IPS DF 6.9 (cell line): ENCODE data around the gene TRABD.

Source experiments
- DNase-seq: peaks from one replicate; pipeline ENCODE4 v3.0.0-alpha.2; 2013; ENCODE audit warnings: low read depth, low spot score
- H3K27ac ChIP-seq: one replicate; pipeline ENCODE4 v1.5.1; 2013; ENCODE audit warnings: low read length, control low read depth
- H3K27me3 ChIP-seq: 2 replicates; pipeline ENCODE4 v1.6.1; 2013; ENCODE audit warnings: mild to moderate bottlenecking, low read length; ENCODE audit not compliant: control insufficient read depth, insufficient read depth
- H3K36me3 ChIP-seq: 2 replicates; pipeline ENCODE4 v1.6.1; 2013; ENCODE audit warnings: low read length; ENCODE audit not compliant: control insufficient read depth, insufficient read depth
- H3K4me1 ChIP-seq: 2 replicates; pipeline ENCODE4 v1.6.1; 2013; ENCODE audit warnings: low read length; ENCODE audit not compliant: control insufficient read depth, insufficient read depth
- H3K4me3 ChIP-seq: 2 replicates; pipeline ENCODE4 v1.5.1; 2013; ENCODE audit warnings: mild to moderate bottlenecking, low read length
- H3K9me3 ChIP-seq: 2 replicates; pipeline ENCODE4 v1.6.1; 2013; ENCODE audit warnings: low read length, inconsistent platforms; ENCODE audit not compliant: control insufficient read depth, insufficient read depth
- WGBS: extraction: QIAGEN DNeasy Blood & Tissue Kit; methylation state at CpG from one replicate; pipeline ENCODE4 v1.1.7; 2013; ENCODE audit warnings: mixed read lengths, missing lambda C conversion rate; ENCODE audit not compliant: insufficient read length, insufficient coverage; 5-methylcytosine and 5-hydroxymethylcytosine counted together

TRABD gene

DNA sequence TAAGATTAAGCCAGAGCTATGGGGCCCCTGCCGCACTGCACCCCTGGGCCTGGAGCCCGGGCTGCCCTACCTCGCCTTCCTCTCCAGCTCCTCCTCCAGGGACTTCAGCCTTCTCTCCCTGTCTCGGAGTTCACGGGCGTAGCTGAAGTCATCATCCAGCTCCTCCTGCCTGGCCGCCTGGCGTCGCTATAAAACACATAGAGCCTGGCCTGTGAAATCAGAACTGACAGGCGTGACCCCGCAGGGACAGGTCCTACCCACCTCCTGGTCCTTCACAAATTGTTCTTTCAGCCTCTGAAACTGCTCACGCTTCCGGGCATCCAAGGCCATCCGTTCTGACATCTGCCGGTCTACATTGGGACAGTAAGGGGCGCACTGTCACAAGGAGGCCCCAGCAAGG lies 38.4 kb downstream of the TRABD start:
- H3K9me3 ChIP-seq = no peaks in the 10 kb centered on the region
- H3K4me3 ChIP-seq = no peak overlapping the region
- WGBS = no CpG with 5 or more reads among the region's 16 CpGs
- no peak overlapping the region for H3K27ac ChIP-seq
- peaks cover 1% of the 10 kb centered on the region; the same call in 1 of the 2 replicates for H3K4me1 ChIP-seq
- DNase-seq = no peak
- H3K27me3 ChIP-seq = no peaks in the 10 kb centered on the region
- H3K36me3 ChIP-seq = peaks cover 21% of the 10 kb centered on the region

DNA sequence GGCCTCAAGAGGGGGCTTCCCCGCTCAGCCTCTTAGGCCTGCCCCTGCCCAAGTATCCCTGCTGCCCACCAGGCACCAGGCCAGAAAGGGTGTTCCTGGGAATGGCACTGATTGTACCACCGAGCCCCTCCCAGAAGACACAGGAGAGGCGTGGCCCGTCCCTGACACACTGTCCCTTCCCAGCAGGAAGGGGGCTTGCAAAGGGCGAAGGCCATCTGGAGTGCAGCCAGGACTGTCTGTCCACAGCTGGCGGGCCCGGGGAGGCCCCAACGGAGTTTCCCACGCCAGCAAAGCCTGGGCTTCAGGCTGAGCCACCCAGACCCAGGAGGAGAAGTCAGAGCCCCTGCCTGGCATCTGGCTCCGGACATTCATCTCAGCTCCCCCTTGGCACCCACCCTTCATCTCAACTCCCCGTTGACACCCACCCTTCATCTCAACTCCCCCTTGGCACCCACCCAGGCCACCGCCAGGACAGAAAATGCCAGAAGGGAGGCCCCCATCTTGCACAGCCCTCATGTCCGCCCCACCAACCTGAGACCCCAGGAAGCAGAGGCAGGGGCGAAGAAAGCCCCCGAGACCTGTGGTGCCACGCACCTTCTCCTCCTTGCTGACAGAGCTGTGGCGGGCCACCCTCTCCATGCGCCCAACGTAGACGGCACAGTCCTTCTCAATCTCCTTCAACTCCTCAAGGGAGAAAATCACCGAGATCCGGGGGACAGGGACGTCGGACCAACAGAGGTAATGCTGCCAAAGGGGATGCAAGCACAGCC lies 39.7 kb downstream of the TRABD start:
- no peaks in the 10 kb centered on the region for H3K9me3 ChIP-seq
- H3K36me3 ChIP-seq = peaks cover 20% of the 10 kb centered on the region
- no peak overlapping the region for H3K4me3 ChIP-seq
- no peak overlapping the region for H3K27ac ChIP-seq
- WGBS = no CpG with 5 or more reads among the region's 24 CpGs
- no peaks in the 10 kb centered on the region for H3K27me3 ChIP-seq
- no peaks in the 10 kb centered on the region for H3K4me1 ChIP-seq
- no peak for DNase-seq

DNA sequence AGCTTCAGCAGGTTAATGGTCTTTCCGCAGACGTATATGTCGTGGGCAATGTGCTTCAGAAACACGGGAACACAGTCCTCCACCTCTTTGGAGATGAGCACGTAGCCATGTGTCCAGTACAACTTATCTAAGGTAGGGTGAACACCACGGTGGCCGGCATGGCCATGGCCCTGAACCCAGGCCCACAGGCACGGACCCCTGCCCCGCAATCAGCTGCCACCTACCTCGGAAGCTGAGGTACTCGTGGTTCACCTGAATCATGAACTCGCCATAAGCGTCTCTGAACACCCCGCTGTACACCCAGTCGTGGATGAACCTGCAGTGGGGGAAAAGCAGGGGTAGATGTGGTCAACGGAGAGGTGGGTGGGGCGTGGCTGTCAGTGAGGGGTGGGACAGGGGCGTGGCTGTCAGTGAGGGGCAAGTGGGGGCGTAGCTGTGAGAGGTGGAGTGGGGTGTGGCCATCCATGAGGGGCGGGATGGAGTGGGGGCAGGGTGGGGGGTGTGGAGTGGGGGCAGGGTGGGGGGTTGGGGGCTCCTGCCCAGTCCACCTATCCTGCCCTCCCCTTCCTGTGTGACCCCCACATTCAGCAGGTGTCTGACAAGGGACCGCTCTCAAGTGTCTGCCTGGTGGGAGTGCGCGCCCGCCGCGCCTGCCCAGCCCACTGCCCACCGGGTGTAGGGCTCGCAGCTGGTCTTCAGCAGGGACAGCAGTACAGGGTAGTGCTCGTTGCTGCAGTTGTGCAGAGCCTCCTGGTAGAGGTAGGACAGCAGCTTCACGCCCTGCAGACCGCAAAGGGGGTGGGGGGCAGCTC lies 40.6 kb downstream of the TRABD start:
- WGBS = no CpG with 5 or more reads among the region's 31 CpGs
- peaks cover 13% of the 10 kb centered on the region for H3K36me3 ChIP-seq

DNA sequence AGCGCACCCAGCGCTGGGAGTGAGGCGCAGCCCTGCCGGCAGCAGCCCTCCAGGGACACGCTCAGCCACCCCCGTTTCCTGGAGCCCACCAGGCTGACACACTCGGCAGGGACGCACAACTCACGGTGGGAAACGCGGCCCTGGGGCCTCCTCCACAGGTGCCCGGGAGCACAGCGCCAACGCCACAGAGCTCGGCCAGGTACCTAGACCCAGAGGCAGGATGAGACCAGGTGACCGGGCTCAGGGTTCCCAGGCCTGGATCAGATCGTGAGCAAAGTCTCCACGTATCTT lies 41.1 kb downstream of the TRABD start:
- DNase-seq = no peak
- no peak overlapping the region for H3K27ac ChIP-seq
- H3K9me3 ChIP-seq = no peaks in the 10 kb centered on the region
- H3K27me3 ChIP-seq = no peaks in the 10 kb centered on the region
- WGBS = no CpG with 5 or more reads among the region's 18 CpGs
- H3K4me1 ChIP-seq = no peaks in the 10 kb centered on the region
- peaks cover 10% of the 10 kb centered on the region for H3K36me3 ChIP-seq
- no peak overlapping the region for H3K4me3 ChIP-seq

More for the DNA sequence above, 40.6 kb downstream of the TRABD start:
- no peaks in the 10 kb centered on the region for H3K9me3 ChIP-seq
- no peaks in the 10 kb centered on the region for H3K4me1 ChIP-seq
- H3K4me3 ChIP-seq = no peak overlapping the region
- no peak overlapping the region for H3K27ac ChIP-seq
- no peak for DNase-seq
- no peaks in the 10 kb centered on the region for H3K27me3 ChIP-seq

DNA sequence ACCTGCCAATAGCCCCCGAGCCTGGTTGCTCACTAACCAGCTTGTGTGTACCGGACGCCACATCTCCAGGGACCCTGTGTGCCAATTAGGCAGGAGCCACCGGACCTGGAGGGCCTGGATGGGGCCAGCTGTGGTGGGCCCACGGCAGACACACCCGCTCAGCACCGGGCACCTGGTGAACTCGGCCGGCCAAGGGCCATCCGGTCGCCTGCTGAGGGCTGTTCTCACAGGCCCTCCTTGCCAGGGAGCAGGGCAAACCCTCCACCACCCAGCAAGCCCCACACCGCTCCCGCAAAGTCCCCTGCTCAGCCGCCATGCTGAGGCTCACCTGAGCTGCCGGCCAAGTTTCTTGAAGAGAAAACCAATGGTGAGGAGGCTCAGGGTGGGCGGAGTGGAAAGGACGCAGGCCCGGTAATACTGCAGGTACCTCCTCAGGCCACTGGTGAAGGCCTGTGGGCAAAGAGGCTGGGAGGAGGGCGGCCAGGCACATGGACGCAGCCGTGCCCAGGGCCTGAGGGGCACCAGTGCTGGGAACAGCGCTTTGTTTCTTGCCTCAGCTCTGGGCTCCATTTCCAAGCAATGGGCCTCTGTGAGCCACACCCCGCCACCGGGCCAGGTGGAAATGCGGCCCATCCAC lies 42.0 kb downstream of the TRABD start:
- Histone ChIP-seq H3K36me3 (peaks cover 7% of the 10 kb centered on the region), H3K4me1 (no peaks in the 10 kb centered on the region), H3K9me3 (no peaks in the 10 kb centered on the region), H3K4me3 (no peak overlapping the region), H3K27me3 (no peaks in the 10 kb centered on the region), H3K27ac (no peak overlapping the region)
- no CpG with 5 or more reads among the region's 25 CpGs for WGBS
- DNase-seq = no peak

DNA sequence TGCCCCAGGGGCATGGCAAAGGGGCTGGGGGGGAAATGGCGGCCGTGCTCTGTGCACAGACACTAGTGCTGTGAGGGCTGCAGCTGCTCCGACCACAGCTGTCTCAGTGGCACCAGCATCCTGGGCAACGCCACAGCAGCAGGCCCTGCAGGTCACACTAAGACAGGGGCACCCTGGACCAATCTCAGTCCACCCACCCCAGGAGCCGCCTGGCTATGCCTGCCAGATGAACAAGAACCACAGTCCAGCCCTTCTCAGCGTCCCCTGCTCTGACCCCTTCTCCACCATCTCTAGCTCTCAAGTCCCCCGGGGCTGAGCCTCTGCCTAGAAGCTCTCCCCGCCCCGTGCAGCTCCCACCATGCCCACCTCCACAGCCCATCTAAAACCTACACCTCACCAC lies 42.7 kb downstream of the TRABD start:
- Histone ChIP-seq H3K27ac (no peak overlapping the region), H3K9me3 (no peaks in the 10 kb centered on the region), H3K36me3 (peaks cover 9% of the 10 kb centered on the region), H3K4me1 (no peaks in the 10 kb centered on the region), H3K27me3 (no peaks in the 10 kb centered on the region), H3K4me3 (no peak overlapping the region)
- DNase-seq = no peak
- no CpG with 5 or more reads among the region's 9 CpGs for WGBS

DNA sequence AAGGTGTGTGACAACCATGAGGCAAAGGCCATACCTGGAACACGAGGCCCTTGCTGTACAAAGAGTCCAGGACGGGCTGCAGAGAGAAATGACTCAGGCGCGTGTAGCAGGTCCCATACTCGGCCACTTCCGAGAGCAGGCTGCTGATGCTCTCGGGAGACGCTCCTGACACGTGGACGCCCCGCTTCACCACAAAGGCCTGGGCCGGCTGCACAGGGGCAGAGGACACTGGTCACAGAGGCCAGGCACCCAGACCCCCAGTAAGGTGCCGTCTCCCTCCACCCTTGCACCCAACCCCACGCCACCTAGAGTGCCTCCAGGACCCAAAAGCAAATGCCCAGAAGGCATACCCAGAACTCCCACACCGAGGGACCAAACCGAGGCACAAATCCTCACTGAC lies 43.7 kb downstream of the TRABD start:
- no peaks in the 10 kb centered on the region for H3K27me3 ChIP-seq
- no peak for DNase-seq
- no peaks in the 10 kb centered on the region for H3K4me1 ChIP-seq
- no peaks in the 10 kb centered on the region for H3K9me3 ChIP-seq
- peaks cover 9% of the 10 kb centered on the region for H3K36me3 ChIP-seq
- H3K27ac ChIP-seq = no peak overlapping the region
- H3K4me3 ChIP-seq = no peak overlapping the region; the same call in 1 of the 2 replicates
- no CpG with 5 or more reads among the region's 16 CpGs for WGBS

DNA sequence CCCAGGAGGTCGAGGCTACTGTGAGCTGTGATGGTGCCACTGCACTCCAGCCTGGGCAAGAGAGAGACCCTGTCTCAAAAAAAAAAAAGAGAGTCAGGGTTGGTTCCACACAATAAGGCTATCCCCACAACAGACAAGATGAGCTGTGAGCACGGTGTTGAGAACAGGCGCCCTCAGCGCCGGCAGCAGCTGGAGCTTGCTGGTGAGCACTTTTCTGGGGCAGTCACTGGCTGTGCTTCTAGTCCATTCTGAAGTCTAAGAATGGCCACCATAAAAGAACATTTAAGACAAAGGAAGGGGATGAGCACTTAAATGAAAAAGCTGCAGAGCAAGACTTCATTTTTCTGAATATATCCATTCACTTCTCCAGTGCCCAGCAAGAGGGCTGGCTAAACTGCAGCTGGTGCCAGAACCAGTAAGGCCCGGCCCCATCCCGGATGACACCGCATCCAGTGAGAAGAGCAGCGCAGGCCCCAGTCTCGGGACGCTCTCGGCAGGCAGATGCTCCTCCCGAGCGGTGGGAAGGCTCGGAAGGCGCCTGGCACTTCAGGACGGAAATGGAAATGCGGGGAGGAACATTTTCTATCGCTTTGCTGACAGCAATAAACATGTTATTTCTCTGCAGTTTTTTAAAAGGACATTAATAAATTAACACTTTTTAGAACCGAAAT lies 46.9 kb downstream of the TRABD start:
- Histone ChIP-seq H3K27me3 (no peaks in the 10 kb centered on the region), H3K4me1 (0 out of 2 replicates have a peak, but pooled peaks cover 2% of the 10 kb centered on the region), H3K27ac (no peak overlapping the region), H3K9me3 (no peaks in the 10 kb centered on the region), H3K36me3 (0 out of 2 replicates have a peak, but pooled peaks cover 2% of the 10 kb centered on the region), H3K4me3 (no peak overlapping the region)
- no peak for DNase-seq
- WGBS = no CpG with 5 or more reads among the region's 20 CpGs

DNA sequence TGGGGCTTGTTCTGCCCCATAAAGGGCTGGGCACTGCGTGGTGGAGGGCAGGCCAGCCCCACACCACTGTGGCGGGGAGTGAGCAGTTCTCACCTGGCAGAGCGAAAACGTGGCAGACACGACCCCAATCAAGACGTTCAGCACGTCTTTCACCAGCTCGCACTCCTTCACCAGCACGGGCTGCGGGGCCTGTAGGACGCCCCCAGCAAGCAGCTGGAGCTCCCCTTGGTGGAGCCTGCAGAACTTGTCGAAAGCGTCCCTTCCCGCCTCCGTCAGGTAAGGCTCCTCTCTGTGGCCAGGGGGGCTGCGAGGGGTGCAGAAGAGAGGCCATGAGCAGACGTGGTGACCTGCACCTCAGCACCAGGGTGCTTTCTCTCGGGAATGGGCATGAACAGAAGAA lies 47.5 kb downstream of the TRABD start:
- Histone ChIP-seq H3K4me3 (no peak overlapping the region), H3K27me3 (no peaks in the 10 kb centered on the region), H3K27ac (no peak overlapping the region), H3K9me3 (no peaks in the 10 kb centered on the region), H3K36me3 (0 out of 2 replicates have a peak, but pooled peaks cover 2% of the 10 kb centered on the region), H3K4me1 (0 out of 2 replicates have a peak, but pooled peaks cover 2% of the 10 kb centered on the region)
- no peak for DNase-seq
- WGBS = no CpG with 5 or more reads among the region's 18 CpGs
